ENCODE measurements around the gene DBI.

- TF ChIP-seq CTCF (IDR thresholded peaks at IDR 0.05) = no peak
- no peak for TF ChIP-seq POLR2AphosphoS5 (IDR thresholded peaks at IDR 0.05)
- no peak for TF ChIP-seq EP300 (IDR thresholded peaks at IDR 0.05)
- TF ChIP-seq POLR2A (IDR thresholded peaks at IDR 0.05) = no peak
Measured at GRCh38 chr2:119402645-119403560, 36.1 kb downstream of the DBI start.
